GM21360 (cell line): ENCODE measurements around the gene GATM.
"Not testable (repeated sequence)": the region's sequence is repeated elsewhere in the genome, so short reads cannot be mapped to it uniquely, and the experiment has no call there.

Experiments used
- ATAC-seq: cut with Tn5 transposase; IDR thresholded peaks from one replicate; pipeline ENCODE4 v1.9.1; 2021; ENCODE audit warnings: mild to moderate bottlenecking, moderate library complexity; ENCODE audit not compliant: unreplicated experiment

Gene GATM

GRCh38 chr15:45391746-45392583, 13.6 kb upstream of the GATM start:
- peak; percentile 92 for ATAC-seq

- no peak for ATAC-seq
Measured at GRCh38 chr15:45389351-45389750, 11.0 kb upstream of the GATM start.

- ATAC-seq, result no peak
Measured at GRCh38 chr15:45387380-45388007, 9.2 kb upstream of the GATM start.

GRCh38 chr15:45386974-45387373, 8.6 kb upstream of the GATM start:
- no peak for ATAC-seq

- no peak for ATAC-seq
Measured at GRCh38 chr15:45386420-45386819, 8.1 kb upstream of the GATM start.

GRCh38 chr15:45385590-45385989, 7.2 kb upstream of the GATM start:
- ATAC-seq, result no peak

- ATAC-seq, result no peak
Measured at GRCh38 chr15:45384700-45385099, 6.4 kb upstream of the GATM start.

- no peak for ATAC-seq
Measured at GRCh38 chr15:45378913-45379262, 544 bp upstream of the GATM start.

GRCh38 chr15:45377609-45378148, 665 bp downstream of the GATM start:
- peak; percentile 13 for ATAC-seq

GRCh38 chr15:45376967-45377608, 1.3 kb downstream of the GATM start:
- ATAC-seq, result no peak

GRCh38 chr15:45376300-45376928, 1.9 kb downstream of the GATM start:
- ATAC-seq, result no peak

GRCh38 chr15:45375836-45376235, 2.5 kb downstream of the GATM start:
- no peak for ATAC-seq

GRCh38 chr15:45373976-45374375, 4.4 kb downstream of the GATM start:
- ATAC-seq, result no peak

GRCh38 chr15:45372041-45372995, 6.0 kb downstream of the GATM start:
- ATAC-seq, result no peak

- ATAC-seq, result no peak
Measured at GRCh38 chr15:45371546-45371945, 6.8 kb downstream of the GATM start.

- not testable (repeated sequence) for ATAC-seq
Measured at GRCh38 chr15:45370042-45370441, 8.3 kb downstream of the GATM start.

GRCh38 chr15:45367222-45367621, 11.1 kb downstream of the GATM start:
- ATAC-seq, result not testable (repeated sequence)

- ATAC-seq, result no peak
Measured at GRCh38 chr15:45364271-45364670, 14.1 kb downstream of the GATM start.

GRCh38 chr15:45363801-45364200, 14.5 kb downstream of the GATM start:
- no peak for ATAC-seq

GRCh38 chr15:45363334-45363733, 15.0 kb downstream of the GATM start:
- no peak for ATAC-seq
